Measurements from ENCODE around the gene BCL2A1. TPM values are rescaled to one million over a fixed set of nuclear protein-coding genes. Genes with fewer than 3 reads are reported as not detected.

BCL2A1 gene
- polyA plus RNA-seq, 1 donor = 4.9 TPM

GRCh38 chr15:79977431-79978054 is 6.5 kb upstream of the BCL2A1 start:
- Histone ChIP-seq H3K4me1 (ENCODE audit: control insufficient read depth, insufficient read depth, low read length) (peaks cover 23% of the 10 kb centered on the region), H3K36me3 (ENCODE audit: control insufficient read depth, insufficient read depth, low read length) (no peaks in the 10 kb centered on the region), H3K4me3 (ENCODE audit: low read length) (no peak overlapping the region), H3K27me3 (ENCODE audit: control insufficient read depth, insufficient read depth, low read length) (no peaks in the 10 kb centered on the region), H3K9me3 (ENCODE audit: control insufficient read depth, low read depth, low read length) (no peaks in the 10 kb centered on the region), H3K27ac (ENCODE audit: low read length) (peak overlapping the region; percentile 97)
- no peak for DNase-seq
- WGBS (ENCODE audit: insufficient coverage, low lambda C conversion rate) = no CpG with 5 or more reads among the region's 9 CpGs

DNA sequence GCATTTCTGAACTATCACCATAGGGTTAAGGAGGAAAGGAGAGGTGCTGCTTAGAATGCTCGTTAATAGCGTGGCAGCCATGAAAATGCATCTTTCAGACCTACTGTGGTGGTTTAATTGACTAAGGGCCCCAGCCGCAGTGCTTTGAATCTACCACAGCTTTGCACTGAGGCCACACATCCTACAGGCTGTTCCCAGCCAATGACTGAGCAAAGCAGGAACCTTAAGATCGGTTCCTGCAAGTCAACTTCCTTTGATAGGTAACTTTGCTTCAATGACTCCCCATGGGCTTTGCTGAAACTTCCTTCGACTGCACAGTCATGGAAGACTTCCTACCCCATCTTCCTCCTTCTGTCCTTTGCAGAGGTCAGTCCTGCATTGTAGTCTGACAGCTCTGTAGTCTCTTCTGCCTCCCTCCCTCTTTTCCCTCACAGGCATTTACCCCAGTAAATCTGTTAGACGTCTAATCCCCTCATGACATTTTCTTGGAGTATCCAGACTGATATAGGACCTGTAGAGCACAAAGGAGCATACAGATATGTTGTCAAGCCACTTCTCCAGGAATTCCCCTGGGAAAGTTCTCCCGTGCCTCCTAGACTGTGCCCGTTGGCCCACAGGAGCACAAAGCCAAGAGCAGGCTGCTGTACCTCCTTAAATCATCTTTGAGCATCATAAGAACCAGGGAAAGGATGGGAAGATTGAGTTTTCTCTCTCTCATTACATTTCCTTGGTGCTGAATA is 2.6 kb upstream of the BCL2A1 start:
- no peaks in the 10 kb centered on the region for H3K27me3 ChIP-seq (ENCODE audit: control insufficient read depth, insufficient read depth, low read length)
- no peak for DNase-seq
- H3K36me3 ChIP-seq (ENCODE audit: control insufficient read depth, insufficient read depth, low read length) = no peaks in the 10 kb centered on the region
- H3K4me3 ChIP-seq (ENCODE audit: low read length) = no peak overlapping the region
- H3K4me1 ChIP-seq (ENCODE audit: control insufficient read depth, insufficient read depth, low read length) = peaks cover 17% of the 10 kb centered on the region
- H3K9me3 ChIP-seq (ENCODE audit: control insufficient read depth, low read depth, low read length) = no peaks in the 10 kb centered on the region
- H3K27ac ChIP-seq (ENCODE audit: low read length) = no peak overlapping the region
- no CpG with 5 or more reads among the region's 8 CpGs for WGBS (ENCODE audit: insufficient coverage, low lambda C conversion rate)

DNA sequence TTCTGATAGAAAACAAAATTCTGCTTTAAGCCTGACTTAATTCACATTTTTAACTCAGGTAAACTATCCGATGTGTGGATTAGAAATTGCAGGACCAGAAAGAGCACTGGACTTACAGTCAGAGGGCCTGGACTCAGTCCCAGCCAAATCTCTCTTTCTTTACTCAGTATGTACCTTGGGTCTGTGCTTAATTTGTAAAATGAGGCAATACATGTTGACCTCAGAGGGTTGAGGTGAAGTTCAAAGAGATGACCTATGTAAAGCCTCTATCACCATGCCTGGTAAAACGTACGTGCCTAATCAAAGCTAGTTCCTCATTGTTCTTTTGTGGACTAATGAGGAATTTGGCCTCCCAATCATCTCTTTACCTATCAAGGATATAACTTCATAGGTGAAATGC is 1.9 kb upstream of the BCL2A1 start:
- DNase-seq = no peak

DNA sequence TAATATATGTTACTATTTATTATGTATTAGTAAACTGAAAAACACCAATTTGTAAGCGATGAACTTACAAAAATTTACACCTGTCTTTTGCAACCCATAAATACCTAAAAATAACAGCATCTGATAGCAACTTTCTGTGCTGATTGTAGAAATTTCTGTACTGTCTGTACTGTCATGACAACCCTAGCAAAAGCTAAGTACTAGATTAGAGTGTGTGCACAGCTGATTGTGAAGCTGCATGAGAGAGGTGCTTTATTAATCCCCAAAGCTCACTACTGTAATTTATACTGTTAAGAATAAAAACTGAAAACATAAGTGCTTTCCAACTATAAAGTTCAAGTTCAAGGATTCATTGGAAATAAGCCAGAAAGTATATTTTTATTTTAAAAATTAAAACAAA is 815 bp downstream of the BCL2A1 start:
- Histone ChIP-seq H3K4me3 (ENCODE audit: low read length) (no peak overlapping the region), H3K27me3 (ENCODE audit: control insufficient read depth, insufficient read depth, low read length) (no peaks in the 10 kb centered on the region), H3K27ac (ENCODE audit: low read length) (no peak overlapping the region), H3K36me3 (ENCODE audit: control insufficient read depth, insufficient read depth, low read length) (no peaks in the 10 kb centered on the region), H3K9me3 (ENCODE audit: control insufficient read depth, low read depth, low read length) (no peaks in the 10 kb centered on the region), H3K4me1 (ENCODE audit: control insufficient read depth, insufficient read depth, low read length) (no peaks in the 10 kb centered on the region)
- WGBS (ENCODE audit: insufficient coverage, low lambda C conversion rate) = no CpG with 5 or more reads among the region's 1 CpG
- DNase-seq = no peak

More for the DNA sequence above, 1.9 kb upstream of the BCL2A1 start:
- Histone ChIP-seq H3K27me3 (ENCODE audit: control insufficient read depth, insufficient read depth, low read length) (no peaks in the 10 kb centered on the region), H3K27ac (ENCODE audit: low read length) (no peak overlapping the region), H3K9me3 (ENCODE audit: control insufficient read depth, low read depth, low read length) (no peaks in the 10 kb centered on the region), H3K4me3 (ENCODE audit: low read length) (no peak overlapping the region), H3K4me1 (ENCODE audit: control insufficient read depth, insufficient read depth, low read length) (peaks cover 9% of the 10 kb centered on the region), H3K36me3 (ENCODE audit: control insufficient read depth, insufficient read depth, low read length) (no peaks in the 10 kb centered on the region)
- 52% methylated on average over 2 of the region's 3 CpGs for WGBS (ENCODE audit: insufficient coverage, low lambda C conversion rate)

GRCh38 chr15:79969146-79969545 is 1.9 kb downstream of the BCL2A1 start:
- Histone ChIP-seq H3K27ac (ENCODE audit: low read length) (no peak overlapping the region), H3K4me3 (ENCODE audit: low read length) (no peak overlapping the region), H3K9me3 (ENCODE audit: control insufficient read depth, low read depth, low read length) (no peaks in the 10 kb centered on the region), H3K27me3 (ENCODE audit: control insufficient read depth, insufficient read depth, low read length) (no peaks in the 10 kb centered on the region), H3K36me3 (ENCODE audit: control insufficient read depth, insufficient read depth, low read length) (no peaks in the 10 kb centered on the region), H3K4me1 (ENCODE audit: control insufficient read depth, insufficient read depth, low read length) (no peaks in the 10 kb centered on the region)
- DNase-seq = no peak
- WGBS (ENCODE audit: insufficient coverage, low lambda C conversion rate) = no CpG with 5 or more reads among the region's 5 CpGs

DNA sequence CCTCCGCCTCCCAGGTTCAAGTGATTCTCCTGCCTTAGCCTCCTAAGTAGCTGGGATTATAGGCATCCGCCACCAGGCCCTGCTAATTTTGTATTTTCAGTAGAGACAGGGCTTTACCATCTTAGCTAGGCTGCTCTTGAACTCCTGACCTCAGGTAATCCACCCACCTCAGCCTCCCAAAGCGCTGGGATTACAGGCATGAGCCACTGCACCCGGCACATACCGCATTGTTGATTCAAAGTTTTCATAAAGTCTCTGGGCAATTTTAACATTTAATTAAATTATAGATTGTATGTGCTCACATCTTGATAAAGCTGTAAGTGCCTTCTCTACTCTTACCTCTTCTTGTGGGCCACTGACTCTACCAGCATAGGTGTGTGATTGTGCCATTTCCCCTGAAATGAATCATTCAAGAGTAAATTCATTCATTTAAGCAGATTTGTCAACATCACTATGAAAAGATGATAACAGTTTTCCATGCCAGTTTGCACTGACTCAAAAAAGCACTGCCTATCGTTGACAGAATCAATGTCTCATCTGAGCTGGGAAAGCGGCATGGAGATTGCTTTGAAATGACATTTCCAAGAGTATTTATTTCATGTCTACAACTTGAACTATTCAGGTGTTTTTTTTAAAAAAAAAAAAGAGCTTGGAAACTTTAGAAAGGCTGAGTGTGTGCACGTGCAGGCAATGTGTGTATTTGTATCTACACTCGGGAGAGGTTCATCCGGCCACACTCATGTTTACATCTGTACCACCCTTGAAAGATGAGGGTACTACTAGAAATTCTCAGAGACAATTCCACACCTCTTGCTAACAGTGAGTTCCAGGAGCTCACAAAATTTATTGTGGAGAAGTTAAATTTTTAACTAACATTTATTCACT is 3.5 kb downstream of the BCL2A1 start:
- H3K27ac ChIP-seq (ENCODE audit: low read length) = peak overlapping the region; percentile 31
- no peak for DNase-seq
- no peaks in the 10 kb centered on the region for H3K27me3 ChIP-seq (ENCODE audit: control insufficient read depth, insufficient read depth, low read length)
- no peaks in the 10 kb centered on the region for H3K36me3 ChIP-seq (ENCODE audit: control insufficient read depth, insufficient read depth, low read length)
- H3K4me1 ChIP-seq (ENCODE audit: control insufficient read depth, insufficient read depth, low read length) = no peaks in the 10 kb centered on the region
- WGBS (ENCODE audit: insufficient coverage, low lambda C conversion rate) = 81% methylated on average over 3 of the region's 10 CpGs
- H3K9me3 ChIP-seq (ENCODE audit: control insufficient read depth, low read depth, low read length) = no peaks in the 10 kb centered on the region
- H3K4me3 ChIP-seq (ENCODE audit: low read length) = no peak overlapping the region

- no peak overlapping the region for H3K4me3 ChIP-seq (ENCODE audit: low read length)
- H3K36me3 ChIP-seq (ENCODE audit: control insufficient read depth, insufficient read depth, low read length) = no peaks in the 10 kb centered on the region
- DNase-seq = no peak
- no CpG with 5 or more reads among the region's 7 CpGs for WGBS (ENCODE audit: insufficient coverage, low lambda C conversion rate)
- H3K27ac ChIP-seq (ENCODE audit: low read length) = no peak overlapping the region
- no peaks in the 10 kb centered on the region for H3K4me1 ChIP-seq (ENCODE audit: control insufficient read depth, insufficient read depth, low read length)
- no peaks in the 10 kb centered on the region for H3K9me3 ChIP-seq (ENCODE audit: control insufficient read depth, low read depth, low read length)
- no peaks in the 10 kb centered on the region for H3K27me3 ChIP-seq (ENCODE audit: control insufficient read depth, insufficient read depth, low read length)
Measured at GRCh38 chr15:79966634-79967297, 4.2 kb downstream of the BCL2A1 start.

DNA sequence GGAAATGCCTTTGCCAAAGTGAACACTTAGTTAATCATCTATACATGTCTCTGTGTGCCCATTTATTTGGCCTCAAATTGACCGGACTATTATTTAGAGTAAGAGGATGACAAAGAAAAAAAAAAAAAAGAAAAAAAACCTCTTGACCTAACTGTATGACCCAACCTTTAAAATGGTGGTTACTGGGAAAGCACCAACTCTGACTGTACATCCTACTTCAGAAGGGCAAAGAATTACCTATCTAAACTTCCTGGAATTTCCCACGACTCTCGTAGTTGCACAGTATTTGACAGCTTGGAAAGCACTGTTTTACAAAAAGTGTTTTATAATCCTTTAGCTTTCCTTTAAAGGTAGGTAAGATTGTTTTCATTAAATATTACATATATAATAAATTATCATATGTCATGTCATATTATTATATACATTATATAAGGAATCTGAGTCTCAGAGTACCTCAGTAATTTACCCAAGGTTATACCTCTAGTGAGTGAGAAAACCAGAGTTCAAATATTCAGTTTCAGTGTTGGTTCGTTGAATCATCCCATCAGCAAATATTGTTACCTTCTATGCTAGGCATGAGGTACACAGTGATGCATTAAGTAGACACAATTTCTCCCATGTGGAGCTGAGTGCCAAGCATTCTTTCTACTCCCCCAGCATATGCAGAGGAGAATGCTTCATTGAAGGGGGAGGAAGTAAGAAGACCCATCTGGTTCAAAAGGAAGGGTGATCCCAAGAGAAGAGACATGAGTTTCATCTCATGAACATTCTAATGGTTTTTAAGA is 5.0 kb downstream of the BCL2A1 start:
- Histone ChIP-seq H3K27me3 (ENCODE audit: control insufficient read depth, insufficient read depth, low read length) (no peaks in the 10 kb centered on the region), H3K4me3 (ENCODE audit: low read length) (no peak overlapping the region), H3K36me3 (ENCODE audit: control insufficient read depth, insufficient read depth, low read length) (no peaks in the 10 kb centered on the region), H3K27ac (ENCODE audit: low read length) (no peak overlapping the region), H3K4me1 (ENCODE audit: control insufficient read depth, insufficient read depth, low read length) (no peaks in the 10 kb centered on the region), H3K9me3 (ENCODE audit: control insufficient read depth, low read depth, low read length) (no peaks in the 10 kb centered on the region)
- DNase-seq = no peak
- WGBS (ENCODE audit: insufficient coverage, low lambda C conversion rate) = no CpG with 5 or more reads among the region's 4 CpGs

DNA sequence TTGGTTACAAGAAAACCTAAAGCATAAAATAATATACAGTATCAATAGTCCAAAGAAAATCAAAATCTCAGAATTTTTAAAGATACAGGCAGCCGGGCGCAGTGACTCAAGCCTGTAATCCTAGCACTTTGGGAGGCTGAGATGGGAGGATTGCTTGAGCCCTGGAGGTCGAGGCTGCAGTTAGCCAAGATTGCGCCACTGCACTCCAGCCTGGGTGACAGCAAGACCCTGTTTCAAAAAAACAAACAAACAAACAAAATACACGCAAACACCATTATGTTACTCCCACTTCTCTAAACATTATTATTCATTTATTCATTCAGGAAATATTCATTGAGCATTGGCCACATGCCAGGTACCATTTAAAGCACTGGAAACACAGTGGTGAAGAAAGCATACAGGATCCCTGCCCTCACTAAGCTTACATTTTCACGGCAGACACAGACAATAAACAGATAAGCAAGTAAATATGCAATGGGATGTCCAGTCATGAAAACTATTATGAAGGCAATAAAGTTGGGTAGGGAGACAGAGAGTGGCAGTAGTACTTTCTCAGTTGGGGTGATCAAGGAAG is 6.7 kb downstream of the BCL2A1 start:
- no peaks in the 10 kb centered on the region for H3K4me1 ChIP-seq (ENCODE audit: control insufficient read depth, insufficient read depth, low read length)
- no peaks in the 10 kb centered on the region for H3K9me3 ChIP-seq (ENCODE audit: control insufficient read depth, low read depth, low read length)
- DNase-seq = no peak
- no peaks in the 10 kb centered on the region for H3K36me3 ChIP-seq (ENCODE audit: control insufficient read depth, insufficient read depth, low read length)
- H3K27me3 ChIP-seq (ENCODE audit: control insufficient read depth, insufficient read depth, low read length) = no peaks in the 10 kb centered on the region
- no peak overlapping the region for H3K4me3 ChIP-seq (ENCODE audit: low read length)
- WGBS (ENCODE audit: insufficient coverage, low lambda C conversion rate) = 80% methylated on average over 1 of the region's 6 CpGs
- no peak overlapping the region for H3K27ac ChIP-seq (ENCODE audit: low read length)

Measured in large intestine (tissue), 3 donors.